RPMI7951 (cell line): ENCODE measurements around the gene MELTF. TPM values are rescaled to one million over a fixed set of nuclear protein-coding genes. Genes with fewer than 3 reads are reported as not detected.

Source experiments
- DNase-seq: peaks from one replicate; pipeline ENCODE4 v3.0.0-alpha.2; 2012; ENCODE audit warnings: low read depth
- total RNA-seq: library from RNA; depleted of rRNA; stranded (reverse); fragments of >200 nt; shearing (Covaris generic); gene quantifications from 2 replicates; pipeline ENCODE4 v1.2.3, GENCODE V29; 2014

The MELTF gene
- total RNA-seq, 1 experiment from 2014 or later, result 0.12 TPM

DNA sequence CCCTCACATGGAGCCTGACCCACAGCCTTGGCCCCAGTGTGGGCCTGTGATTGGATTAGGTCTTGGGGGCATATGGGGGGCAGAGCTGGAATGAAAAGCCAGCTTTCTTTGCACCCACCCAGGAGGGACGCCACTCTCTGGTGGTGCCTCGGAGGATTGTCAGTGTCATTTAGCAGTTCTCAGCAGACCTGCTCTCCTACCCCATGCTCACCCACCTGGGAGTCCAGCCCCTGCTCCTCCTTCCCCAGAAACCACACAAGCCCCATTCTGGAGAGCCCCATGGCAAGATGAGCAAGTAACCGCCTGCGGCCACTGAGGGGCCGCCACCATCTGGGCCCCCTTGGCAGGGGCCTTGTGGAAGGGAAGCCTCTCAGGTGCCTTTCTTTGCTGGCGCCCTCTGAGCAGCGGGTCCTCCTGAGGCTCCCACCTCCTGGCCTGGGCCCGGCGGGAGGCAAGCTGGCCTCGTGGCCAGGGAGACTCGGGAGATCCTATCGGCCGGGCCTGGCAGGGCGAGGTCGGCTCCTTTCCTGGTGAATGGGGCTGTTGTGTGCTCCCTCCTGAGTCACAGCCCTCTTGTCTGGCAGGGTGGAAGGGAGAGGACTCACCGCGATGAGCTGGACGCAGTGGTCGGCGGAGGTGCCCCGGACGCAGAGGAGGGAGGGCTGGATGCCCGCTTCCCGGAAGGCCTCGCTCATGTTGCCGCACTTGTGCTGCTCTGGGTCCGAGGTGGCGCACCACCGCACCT is 2.3 kb downstream of the MELTF start:
- DNase-seq, result peak; percentile 80

DNA sequence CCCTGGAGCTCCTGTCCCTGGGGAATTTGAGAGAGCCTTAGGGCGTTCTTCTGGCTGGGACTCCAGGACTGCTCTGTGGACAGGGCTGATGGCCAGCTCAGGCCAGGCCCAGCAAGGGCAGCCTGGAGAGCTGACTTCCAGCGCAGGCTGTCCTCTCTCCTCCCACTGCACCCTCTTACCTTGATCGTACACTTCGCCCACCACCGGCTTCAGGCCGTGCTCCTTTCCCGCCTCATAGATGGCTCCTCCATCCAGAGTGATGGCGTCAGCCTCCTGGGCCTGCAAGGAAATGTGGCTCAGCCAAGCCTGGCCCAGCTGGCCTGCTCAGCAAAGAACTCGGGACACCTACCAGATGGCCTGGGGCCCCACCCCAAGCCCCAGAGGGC is 3.1 kb downstream of the MELTF start:
- DNase-seq, result no peak

DNA sequence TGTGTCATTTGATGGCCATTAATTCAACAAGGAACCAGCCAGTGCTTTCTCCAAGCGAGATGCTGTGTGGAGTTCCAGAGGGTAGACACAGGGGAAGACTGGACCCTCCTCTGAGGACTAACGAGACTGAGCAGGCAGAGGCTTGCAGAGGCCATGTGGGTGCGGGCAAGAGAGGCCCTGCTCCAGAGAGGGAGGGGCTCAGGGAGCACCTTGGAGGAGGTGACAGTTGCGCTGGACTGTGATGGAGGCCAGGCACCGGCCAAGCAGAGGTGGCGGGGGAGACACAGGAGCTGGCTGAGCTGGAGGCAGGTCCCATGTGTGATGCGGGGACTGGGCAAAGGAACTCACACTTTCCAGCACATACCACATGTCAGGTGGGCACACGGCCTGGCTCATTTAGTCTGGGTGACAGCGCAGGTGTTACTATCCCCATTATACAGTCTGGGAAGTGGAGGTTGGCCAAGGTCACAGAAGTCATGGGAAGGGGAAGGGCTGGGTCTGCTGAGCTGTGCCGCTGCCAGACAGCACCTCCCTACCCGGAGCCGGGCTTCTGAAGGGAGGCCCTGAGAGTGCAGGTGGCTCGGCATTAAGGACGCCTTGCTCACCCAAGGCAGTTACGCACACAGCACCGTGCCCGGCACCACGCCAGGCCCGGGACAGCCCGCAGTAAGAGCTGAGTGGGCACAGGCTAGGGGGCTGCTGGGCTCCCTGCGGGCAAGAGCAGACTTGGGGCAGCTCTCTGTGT is 3.7 kb downstream of the MELTF start:
- DNase-seq, result no peak

DNA sequence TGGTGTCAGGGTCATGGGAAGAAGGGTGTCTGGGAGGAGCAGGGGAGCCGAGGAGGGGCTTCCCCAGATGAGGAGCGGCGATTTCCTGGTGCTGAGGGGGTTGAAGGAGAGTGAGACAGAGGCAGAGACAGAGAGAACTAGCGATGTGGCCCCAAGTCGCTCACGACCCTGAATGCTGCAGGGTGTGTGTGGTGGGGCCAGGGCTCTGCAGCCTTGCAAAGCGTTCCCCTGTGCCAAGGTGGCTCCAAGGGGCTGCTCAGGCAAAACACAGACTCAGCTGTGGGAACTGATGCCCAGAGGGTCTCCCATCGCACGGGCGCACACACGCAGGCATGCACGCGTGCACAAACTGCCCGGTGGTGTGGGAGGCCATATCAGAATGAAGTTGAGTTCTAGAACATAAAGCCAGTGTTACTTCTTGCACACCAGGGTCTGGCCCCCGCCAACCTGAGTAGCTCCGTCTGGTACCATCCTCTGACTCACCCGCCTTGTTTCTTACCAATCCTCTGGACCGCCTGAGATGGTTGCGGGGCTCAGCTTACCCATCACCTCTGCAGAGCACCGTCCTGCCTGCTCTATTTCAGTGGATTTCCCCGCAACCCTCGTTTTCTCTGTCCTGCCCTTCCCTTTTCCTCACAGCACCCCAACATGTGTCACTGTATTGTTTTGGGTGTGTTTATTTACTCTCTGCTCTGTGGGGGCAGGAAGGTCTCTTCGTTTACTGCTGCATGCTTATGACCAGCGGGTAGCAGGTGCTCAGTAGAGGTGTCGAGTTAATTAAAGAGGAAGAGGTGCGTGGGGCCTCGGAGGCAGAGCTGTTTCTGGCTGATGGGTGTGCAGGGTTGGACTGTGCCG is 4.5 kb downstream of the MELTF start:
- DNase-seq, result no peak

DNA sequence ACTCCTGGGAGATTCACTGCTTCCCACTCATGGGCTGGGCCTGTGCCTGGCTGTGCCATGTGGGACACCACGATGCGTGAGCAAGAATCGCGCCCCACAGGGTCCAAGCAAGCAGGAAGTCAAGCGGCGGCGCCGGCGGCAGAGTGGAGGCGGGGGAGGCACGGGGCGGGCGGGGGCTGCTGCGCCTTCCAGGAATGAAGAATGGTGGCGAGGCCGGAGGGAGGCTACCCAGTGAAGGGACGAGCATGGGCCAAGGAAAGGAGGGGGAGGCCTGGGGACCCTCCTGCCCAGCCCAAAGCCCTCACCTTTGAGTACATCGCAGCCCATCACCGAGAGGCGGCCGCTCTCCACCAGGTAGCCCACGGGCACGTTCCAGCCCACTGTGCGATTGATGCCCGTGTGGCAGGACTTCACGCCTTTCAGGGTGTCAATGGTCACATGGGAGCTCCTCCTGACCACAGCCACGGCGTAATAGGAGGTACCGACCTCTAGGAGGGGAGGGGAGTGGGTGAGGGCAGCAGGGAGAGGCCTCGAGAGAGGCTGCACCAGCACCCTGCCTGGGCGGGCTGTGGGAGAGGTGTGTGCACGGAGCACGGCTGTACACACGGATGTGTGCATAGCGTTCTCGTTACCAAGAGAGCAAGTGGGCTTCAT is 5.5 kb downstream of the MELTF start:
- DNase-seq, result no peak

DNA sequence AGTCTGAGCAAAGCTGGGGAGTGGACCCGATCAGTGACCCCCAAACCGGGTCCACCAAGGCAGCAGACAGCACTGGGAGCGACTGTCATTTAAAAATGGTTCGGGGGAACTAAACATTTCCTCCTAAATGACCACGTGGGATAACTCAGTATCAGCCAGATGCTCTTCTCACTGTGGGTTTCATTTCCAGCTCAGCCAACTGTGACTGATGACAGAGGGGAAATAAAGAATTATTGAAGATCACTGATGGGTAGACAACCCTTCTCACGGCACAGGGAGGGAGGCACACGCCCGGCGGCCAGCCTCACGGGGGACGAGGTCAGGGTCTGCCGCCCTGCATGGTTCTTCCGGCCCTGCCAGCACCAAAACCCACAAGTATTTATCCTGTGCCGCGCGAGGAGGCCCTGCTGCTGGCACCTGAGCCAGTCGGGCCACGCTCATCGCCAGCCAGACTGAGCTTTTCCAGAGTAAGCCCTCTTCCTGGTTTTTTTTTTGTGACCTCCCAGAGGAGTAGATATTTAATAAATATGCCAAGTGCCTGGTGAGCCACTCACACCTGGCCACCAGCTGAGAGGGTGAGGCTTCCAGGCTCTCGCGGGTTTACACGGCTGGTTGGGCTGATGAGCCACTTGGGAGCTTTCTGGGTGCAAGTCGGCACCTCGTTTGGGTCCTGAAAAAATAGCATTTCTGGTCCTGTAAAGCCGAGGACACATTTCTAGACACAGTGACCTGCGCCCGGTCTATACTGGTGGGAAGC is 6.2 kb downstream of the MELTF start:
- no peak for DNase-seq

DNA sequence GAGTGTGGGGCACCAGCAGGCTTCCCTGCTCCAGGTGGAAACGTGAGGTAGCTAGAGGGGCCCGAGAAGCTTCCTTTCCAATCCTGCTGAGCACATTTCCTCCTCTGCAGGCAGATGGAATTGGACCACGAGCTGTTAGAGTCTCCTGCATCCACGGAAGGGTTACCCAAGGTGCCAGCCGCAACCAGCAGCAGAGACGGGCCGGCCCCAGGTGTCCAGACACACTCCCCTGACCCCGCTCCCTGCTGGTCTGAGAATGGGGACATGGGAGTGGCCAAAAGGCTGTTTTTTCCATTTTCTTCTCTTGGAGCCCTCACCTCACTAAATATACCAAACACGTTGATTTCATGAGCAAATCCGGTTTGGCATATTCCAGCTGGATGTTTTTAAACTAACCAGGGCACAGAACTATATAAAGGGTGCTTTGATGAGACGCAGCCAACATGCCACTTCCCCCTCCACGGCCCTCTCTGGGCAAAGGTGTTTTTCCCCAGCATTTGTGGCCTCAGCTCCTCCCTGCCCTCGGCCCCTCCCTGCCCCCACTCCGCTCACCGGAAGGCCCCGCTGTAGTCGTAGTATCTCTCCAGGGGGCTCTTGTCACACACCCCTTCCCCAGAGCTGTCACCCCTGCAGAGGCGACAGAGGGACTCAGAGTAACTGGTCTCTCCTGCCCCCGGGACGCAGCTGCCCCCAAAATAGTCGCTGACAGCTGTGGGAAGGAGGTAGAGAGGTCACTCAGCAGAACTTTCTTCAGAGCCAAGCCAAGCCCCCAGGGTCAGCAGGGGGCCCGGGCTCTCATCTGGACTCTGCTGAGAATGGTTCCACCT is 7.0 kb downstream of the MELTF start:
- DNase-seq, result no peak

DNA sequence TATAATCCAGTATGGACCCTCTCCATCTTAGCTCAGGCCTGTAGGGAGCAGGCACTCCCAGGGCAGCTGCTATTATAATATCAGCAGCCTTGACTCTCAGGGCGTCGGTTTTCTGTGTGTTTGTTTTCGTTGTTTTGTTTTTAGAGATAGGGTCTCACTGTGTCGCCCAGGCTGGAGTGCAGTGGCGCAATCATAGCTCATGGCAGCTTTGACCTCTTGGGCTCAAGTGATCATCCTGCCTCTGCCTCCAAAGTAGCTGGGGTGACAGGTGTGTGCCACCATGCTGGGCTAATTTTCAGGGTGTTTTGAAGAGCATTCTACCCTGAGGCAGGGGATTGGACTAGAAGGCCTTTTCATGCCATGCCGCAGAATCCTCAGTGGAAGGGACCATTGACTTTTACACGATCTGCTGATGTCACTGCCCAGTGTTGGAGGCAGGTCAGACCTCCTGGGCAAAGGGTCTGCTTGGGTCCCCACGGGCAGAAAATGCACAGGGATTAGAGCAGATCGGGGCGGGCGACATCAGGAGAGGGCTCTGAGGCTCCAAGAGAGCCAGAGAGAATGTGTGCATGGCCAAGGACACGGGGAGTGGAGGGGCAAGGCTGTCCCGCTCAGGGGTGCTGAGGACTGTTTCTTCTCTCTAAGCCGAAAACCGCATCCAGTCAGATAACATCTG is 7.8 kb downstream of the MELTF start:
- DNase-seq, result no peak

DNA sequence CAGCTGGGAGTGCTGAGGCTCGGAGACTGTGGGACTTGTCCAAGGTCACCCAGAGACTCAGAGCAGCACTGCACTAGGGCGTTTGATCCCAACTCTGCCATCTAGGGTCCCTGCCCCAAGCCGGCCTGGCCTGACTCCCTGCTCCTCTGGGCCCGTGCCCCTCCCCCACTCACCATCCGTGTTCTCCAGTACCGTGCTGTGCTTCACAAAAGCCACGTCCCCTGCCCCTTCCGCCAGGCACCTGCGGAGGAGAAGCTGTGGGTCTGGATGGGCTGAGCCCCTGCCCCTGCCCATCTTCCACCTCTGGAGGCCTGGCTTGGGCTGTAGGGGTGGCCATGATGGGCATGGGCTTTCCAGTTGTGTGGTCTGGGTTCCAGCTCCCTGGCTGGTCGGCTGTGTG is 8.4 kb downstream of the MELTF start:
- no peak for DNase-seq

DNA sequence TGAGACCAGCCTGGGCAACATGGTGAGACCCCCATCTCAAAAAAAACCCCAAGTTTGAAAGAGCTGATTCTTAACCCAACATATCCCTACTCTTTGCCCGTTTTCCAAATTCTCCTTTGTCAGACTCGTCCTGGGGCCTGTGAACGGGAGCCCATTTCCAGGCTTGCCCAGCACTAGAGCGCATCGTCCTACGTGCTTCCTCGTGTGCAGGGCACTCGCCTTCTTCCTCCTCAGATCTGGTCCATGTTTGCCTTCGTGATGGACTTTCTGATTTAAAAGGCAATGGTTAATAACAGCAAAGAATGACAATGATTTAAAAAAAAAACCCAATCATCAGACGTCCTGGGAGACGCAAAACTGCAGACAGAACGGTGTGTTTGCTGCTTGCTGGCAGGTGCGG is 10.1 kb downstream of the MELTF start:
- DNase-seq, result no peak

DNA sequence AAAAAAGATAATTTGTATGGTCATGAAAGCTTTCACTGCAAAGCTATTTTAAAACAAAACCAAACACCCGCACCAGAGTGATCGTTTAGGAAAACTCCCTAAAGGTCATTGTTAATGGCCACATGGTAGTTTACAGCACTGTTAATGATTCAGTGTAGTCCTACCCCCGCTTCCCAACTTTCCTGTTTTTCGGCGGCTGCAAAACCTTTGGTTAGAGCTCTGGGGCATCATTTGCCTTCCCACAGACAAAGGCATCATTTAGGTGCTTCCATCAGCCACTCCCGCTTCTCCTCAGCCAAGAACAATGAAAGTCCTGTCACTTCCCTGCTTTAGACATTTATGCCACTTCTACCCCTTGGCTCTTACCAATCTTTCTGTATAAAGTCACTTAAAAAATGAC is 10.6 kb downstream of the MELTF start:
- peak; percentile 31 for DNase-seq

DNA sequence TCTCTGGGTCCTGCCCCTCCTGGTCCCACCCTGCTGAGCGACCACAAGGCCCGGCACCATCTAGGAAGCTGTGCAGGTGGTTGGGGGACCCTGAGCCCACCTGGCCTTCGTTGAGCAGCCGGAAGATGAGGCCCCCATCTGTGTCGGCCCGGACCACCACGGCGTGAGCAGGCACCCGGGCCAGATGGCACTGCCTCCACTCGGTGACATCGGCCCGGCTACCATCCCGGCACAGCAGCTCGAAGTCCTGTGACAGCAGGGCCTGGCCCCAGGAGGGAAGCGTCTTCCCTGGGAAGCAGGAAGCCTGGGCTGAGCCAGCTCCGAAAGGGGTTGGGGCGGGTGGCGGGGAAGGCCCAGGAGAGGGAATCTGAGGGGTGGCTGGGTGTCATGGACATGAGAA is 12.6 kb downstream of the MELTF start:
- DNase-seq, result no peak

DNA sequence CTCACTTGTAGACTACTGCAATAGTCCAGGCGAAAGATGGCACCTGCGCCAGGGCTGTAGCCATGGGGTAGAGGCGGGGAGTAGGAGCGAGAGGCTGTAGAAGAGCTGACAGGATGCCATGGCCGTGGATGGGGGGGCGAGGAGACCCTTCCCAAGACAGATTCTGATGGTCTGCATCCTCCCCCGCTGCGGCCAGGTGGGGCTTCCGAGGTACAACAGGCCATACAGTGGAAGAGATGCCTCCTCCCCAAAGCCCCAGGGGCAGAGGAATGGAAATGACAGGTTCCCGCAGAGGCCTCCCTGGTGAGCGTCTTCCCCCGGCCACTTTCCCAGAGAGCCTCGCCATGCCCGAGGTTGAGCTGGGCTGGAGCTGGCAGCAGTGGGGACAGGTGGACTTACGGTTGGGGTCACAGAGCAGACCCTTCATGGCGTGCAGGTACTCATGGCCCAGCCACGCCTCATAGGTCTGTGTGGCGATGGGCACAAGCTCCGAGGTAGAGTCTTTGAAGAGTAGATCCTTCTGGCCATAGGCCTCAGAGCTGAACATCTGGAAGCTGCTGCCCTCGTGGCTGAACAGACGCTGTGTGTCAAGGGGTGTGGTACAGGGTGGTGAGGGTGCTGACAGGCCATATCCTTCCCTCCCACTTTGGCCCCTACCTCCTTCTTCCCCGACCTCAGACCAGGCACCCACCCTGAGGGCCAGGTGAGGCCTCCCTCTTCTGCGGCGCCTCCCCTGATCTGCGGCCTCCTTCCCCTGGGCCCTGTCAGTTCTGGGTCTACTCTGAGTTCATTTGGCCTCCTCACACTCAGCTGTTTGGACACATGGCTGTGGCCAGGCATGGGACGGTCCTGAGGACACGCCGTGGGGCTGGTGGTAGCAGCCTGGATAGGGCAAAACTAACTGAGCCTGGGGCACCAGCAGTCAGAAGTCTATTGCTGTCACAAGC is 13.6 kb downstream of the MELTF start:
- DNase-seq, result no peak

DNA sequence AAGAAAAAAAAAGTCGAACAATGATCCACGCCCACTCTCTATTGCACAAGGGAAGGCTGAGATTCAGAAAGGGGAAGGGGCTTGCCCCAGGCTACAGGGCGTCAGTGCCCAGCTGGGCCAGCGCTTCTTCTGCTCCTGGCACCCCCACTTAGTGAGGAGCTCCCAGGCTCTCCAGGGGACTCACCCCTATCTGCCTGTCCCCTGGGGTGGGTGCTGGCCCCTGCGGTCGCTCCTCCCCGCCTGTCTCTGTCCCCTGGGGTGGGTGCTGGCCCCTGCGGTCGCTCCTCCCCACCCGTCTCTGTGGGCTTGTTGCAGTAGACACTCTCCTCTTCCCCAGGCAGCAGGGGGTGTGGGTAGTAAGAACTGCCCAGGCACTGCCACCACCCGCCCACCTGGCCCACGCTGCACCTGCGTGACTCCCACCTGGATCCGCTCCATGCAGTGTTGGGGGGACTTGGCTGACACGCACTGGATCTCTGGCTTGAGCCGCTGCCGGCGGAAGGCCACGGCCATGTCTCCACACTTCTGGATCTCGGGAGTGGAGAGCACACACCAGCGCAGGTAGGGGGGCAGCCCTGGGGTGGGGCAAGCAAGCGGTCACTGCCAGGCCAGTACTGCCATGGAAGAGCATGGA is 14.6 kb downstream of the MELTF start:
- no peak for DNase-seq

DNA sequence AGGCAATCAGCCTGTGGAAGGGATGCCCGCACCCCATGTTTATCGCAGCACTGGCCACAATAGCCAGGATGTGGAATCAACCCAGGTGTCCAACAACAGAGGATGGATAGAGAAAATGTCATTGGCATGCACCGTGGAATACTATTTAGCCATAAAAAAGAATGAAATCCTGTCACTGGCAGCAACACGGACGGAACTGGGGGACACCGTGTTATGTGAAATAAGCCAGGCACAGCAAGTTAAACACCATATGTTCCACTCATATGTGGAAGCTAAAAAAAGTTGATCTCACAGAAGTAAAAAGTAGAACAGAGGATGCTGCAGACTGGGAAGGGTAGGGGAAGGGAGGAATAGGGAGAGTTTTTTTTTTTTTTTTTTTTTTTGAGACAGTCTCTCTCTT is 15.6 kb downstream of the MELTF start:
- no peak for DNase-seq

DNA sequence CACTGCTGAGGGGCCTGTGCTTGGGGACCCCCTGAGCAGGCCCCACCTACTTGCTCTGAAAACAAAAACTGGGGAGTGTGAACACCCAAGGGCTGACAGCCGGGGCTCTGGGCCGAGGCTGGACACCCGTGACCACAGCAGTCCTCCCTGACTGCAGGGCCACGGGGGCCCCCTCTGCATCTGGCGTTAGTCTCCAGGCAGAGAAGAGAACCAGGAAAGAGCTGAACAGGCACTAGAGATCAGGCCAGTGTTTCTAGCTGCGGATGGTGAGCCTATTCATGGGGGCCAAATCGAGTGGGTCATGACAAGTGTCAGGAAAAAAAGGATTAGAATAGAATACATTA is 17.1 kb downstream of the MELTF start:
- DNase-seq, result no peak

DNA sequence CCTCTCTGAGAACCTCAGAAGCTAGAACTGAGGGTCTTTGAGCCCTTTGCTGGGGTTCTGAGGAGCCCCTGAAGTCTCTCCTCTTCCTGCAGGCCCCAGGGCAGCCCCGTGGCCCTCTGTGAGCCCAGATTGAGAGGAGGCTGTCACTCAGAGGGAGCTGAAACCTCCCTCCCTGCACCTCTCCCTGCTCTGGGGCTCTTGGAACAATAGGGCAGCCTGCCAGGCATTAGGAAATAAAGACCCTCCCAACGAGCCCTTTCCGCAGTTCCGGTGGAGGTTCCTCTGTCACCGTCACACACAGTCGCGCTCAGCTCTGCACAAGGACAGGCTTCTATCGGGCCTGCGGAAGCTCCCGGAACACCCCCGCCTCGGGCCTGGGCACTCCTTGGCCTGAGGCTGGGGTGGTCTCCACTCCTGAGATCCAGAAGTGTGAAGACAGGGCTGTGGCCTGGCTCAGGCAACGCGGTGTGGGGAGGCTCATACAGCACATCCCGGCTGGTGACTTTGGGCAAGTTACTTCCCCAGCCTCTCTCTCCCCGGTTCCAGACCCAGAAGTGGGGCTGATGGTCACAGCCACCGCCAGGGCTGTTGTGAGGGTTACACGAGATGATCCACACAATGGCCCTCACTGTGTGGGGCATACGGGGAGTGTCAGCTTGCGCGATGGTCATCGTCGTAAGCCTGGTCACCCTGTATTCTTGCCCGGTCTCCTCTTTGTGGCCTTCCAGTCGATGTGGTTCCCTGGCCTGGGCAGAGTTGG is 17.7 kb downstream of the MELTF start:
- no peak for DNase-seq
